Neural progenitor cell (in vitro differentiated cells): ENCODE data around the gene PARD3B. TPM values are rescaled to one million over a fixed set of nuclear protein-coding genes. Genes with fewer than 3 reads are reported as not detected.

Experiments
- DNase-seq: peaks from one replicate; pipeline ENCODE4 v3.0.0-alpha.2; 2016; ENCODE audit warnings: low spot score
- H2AFZ ChIP-seq: fragments of 200-600 bp; sonication (generic); replicated peaks from 2 replicates; pipeline ENCODE4 v1.6.1; 2016; ENCODE audit warnings: antibody characterized with exemption
- H3F3A ChIP-seq: fragments of 200-600 bp; sonication (generic); 2 replicates; pipeline ENCODE4 v1.6.1; 2016; ENCODE audit warnings: antibody characterized with exemption, low read depth
- H3K27ac ChIP-seq: fragments of 200-600 bp; sonication (generic); 2 replicates; pipeline ENCODE4 v1.5.1; 2016; ENCODE audit warnings: mild to moderate bottlenecking
- H3K27me3 ChIP-seq: fragments of 200-600 bp; sonication (generic); 2 replicates; pipeline ENCODE4 v1.6.1; 2016; ENCODE audit warnings: mild to moderate bottlenecking, moderate library complexity
- H3K36me3 ChIP-seq: fragments of 200-600 bp; sonication (generic); 2 replicates; pipeline ENCODE4 v1.5.1; 2016
- H3K4me1 ChIP-seq: fragments of 200-600 bp; sonication (generic); 2 replicates; pipeline ENCODE4 v1.6.1; 2016; ENCODE audit warnings: mixed run types
- H3K4me2 ChIP-seq: fragments of 200-600 bp; sonication (generic); 2 replicates; pipeline ENCODE4 v1.6.1; 2016
- H3K4me3 ChIP-seq: fragments of 200-600 bp; sonication (generic); 2 replicates; pipeline ENCODE4 v1.5.1; 2016
- H3K79me2 ChIP-seq: fragments of 200-600 bp; sonication (generic); 2 replicates; pipeline ENCODE4 v1.6.1; 2016; ENCODE audit warnings: low read depth
- H3K9ac ChIP-seq: fragments of 200-600 bp; sonication (generic); 2 replicates; pipeline ENCODE4 v1.6.1; 2016
- H3K9me3 ChIP-seq: fragments of 200-600 bp; sonication (generic); 2 replicates; pipeline ENCODE4 v1.5.1; 2016; ENCODE audit warnings: low read depth
- H4K20me1 ChIP-seq: fragments of 200-600 bp; sonication (generic); 2 replicates; pipeline ENCODE4 v1.6.1; 2016; ENCODE audit warnings: low read depth
- H3K27ac Mint-ChIP-seq: 3 replicates; pipeline ENCODE4 v1.8.0; 2021; ENCODE audit warnings: mixed read lengths
- H3K27me3 Mint-ChIP-seq: 2 replicates; pipeline ENCODE4 v1.8.0; 2022; ENCODE audit warnings: low read depth, mild to moderate bottlenecking, inconsistent platforms, moderate library complexity, mixed read lengths; ENCODE audit not compliant: insufficient read depth
- H3K36me3 Mint-ChIP-seq: 3 replicates; pipeline ENCODE4 v1.8.0; 2021; ENCODE audit warnings: mixed read lengths
- H3K4me1 Mint-ChIP-seq: 3 replicates; pipeline ENCODE4 v1.8.0; 2021; ENCODE audit warnings: mixed read lengths
- H3K4me3 Mint-ChIP-seq: 3 replicates; pipeline ENCODE4 v1.8.0; 2021; ENCODE audit warnings: mild to moderate bottlenecking, moderate library complexity, mixed read lengths
- H3K9me3 Mint-ChIP-seq: 3 replicates; pipeline ENCODE4 v1.8.0; 2020; ENCODE audit warnings: mixed read lengths
- CTCF ChIP-seq: fragments of 200-600 bp; sonication (generic); IDR thresholded peaks from 2 replicates; pipeline ENCODE4 v1.5.1; 2017; ENCODE audit warnings: antibody characterized with exemption, mild to moderate bottlenecking
- EZH2 ChIP-seq: fragments of 200-600 bp; sonication (generic); IDR thresholded peaks from 2 replicates; pipeline ENCODE4 v1.6.1; 2017; ENCODE audit warnings: antibody characterized with exemption, mild to moderate bottlenecking, moderate library complexity
- EZH2phosphoT487 ChIP-seq: fragments of 200-600 bp; sonication (generic); IDR thresholded peaks from 2 replicates; pipeline ENCODE4 v1.6.1; 2017; ENCODE audit warnings: antibody characterized with exemption
- total RNA-seq: library from RNA; depleted of rRNA; stranded (reverse); fragments of >200 nt; gene quantifications from 2 replicates; pipeline ENCODE4 v1.2.3, GENCODE V29; 2015; ENCODE audit warnings: low replicate concordance

PARD3B gene
- total RNA-seq, 1 donor from 2014 or later: 8.4 TPM

DNA sequence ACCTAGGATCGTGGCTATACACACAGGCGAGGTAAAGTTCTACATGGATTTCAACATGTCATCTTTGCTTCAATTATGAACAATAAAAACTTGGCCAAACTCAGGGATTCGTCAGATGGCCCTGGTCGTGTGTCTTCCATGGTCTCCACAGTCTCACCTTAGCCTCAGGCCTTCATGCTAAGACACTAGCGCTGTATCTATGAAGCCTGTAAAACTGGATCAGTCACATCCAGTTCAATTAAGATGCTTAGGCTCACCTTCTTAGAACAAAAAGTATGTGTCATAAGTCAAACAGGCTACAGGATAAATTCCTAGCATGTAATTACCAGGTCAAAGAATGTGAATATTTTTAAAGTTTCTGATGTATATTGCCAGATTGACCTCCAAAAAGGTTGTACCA is 1023.3 kb downstream of the PARD3B start:
- no peaks in the 10 kb centered on the region for H4K20me1 ChIP-seq
- H3K36me3 ChIP-seq: no peaks in the 10 kb centered on the region
- no peak overlapping the region for H3K4me3 Mint-ChIP-seq
- no peak overlapping the region for H3K9ac ChIP-seq
- no peaks in the 10 kb centered on the region for H3K27me3 ChIP-seq
- no peak overlapping the region for H3K4me3 ChIP-seq
- peaks cover 3% of the 10 kb centered on the region for H3K27me3 Mint-ChIP-seq
- no peak for DNase-seq
- no peak overlapping the region for H3K27ac ChIP-seq
- H3K9me3 ChIP-seq: no peaks in the 10 kb centered on the region
- peaks cover 13% of the 10 kb centered on the region for H3K4me1 Mint-ChIP-seq
- H3K27ac Mint-ChIP-seq: no peak overlapping the region
- no peaks in the 10 kb centered on the region for H3K79me2 ChIP-seq
- H3F3A ChIP-seq: no peaks in the 10 kb centered on the region
- TF ChIP-seq EZH2: no peak
- no peak for TF ChIP-seq CTCF
- TF ChIP-seq EZH2phosphoT487: no peak
- H3K4me2 ChIP-seq: no peak overlapping the region
- peaks cover 3% of the 10 kb centered on the region for H3K9me3 Mint-ChIP-seq
- H3K36me3 Mint-ChIP-seq: no peaks in the 10 kb centered on the region
- H2AFZ ChIP-seq: no peak overlapping the region
- peaks cover 21% of the 10 kb centered on the region for H3K4me1 ChIP-seq

- H3K36me3 Mint-ChIP-seq: no peaks in the 10 kb centered on the region
- TF ChIP-seq EZH2: no peak
- TF ChIP-seq EZH2phosphoT487: no peak
- Histone ChIP-seq H3K79me2 (no peaks in the 10 kb centered on the region), H3K4me1 (peaks cover 21% of the 10 kb centered on the region), H3F3A (no peaks in the 10 kb centered on the region), H3K27ac (no peak overlapping the region), H3K4me2 (peak overlapping the region; percentile 37), H4K20me1 (no peaks in the 10 kb centered on the region), H3K27me3 (no peaks in the 10 kb centered on the region), H3K36me3 (no peaks in the 10 kb centered on the region), H3K4me3 (no peak overlapping the region), H3K9ac (no peak overlapping the region), H2AFZ (no peak overlapping the region), H3K9me3 (no peaks in the 10 kb centered on the region)
- no peak for DNase-seq
- peaks cover 13% of the 10 kb centered on the region for H3K4me1 Mint-ChIP-seq
- H3K27me3 Mint-ChIP-seq: peaks cover 3% of the 10 kb centered on the region
- H3K9me3 Mint-ChIP-seq: peaks cover 3% of the 10 kb centered on the region
- H3K27ac Mint-ChIP-seq: no peak overlapping the region
- no peak overlapping the region for H3K4me3 Mint-ChIP-seq
Measured at GRCh38 chr2:205570648-205571047, 1025.4 kb downstream of the PARD3B start.

DNA sequence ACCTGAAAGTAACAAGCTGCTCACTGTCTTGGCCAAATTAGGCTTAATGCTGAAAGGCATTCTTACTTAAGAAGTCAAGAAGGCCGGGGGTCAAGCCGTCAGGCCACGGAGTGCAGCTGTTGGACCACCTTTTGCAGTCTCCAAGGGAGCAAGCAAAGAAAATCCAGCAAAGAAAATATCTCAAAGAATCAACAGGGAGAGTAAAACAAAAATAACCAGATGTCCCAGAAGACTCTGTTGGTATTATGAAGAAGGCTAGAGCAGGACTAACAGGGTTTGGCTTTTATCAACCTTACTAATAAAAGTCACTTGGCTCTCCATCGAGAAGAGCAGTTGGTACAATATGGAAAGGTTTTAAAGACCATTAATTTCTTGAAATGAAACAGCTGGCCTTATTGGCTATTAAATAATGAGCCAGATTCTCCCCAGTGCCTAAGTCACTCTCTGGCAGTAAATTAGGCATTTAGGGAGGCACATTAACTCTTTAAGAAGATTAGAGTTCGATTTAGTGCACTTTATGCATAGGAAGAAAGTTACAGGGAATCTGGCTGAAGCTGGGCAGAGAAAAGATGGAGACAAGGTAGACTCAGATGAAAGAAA is 1026.2 kb downstream of the PARD3B start:
- H3K36me3 Mint-ChIP-seq: no peaks in the 10 kb centered on the region
- H3K27me3 Mint-ChIP-seq: peaks cover 3% of the 10 kb centered on the region

More for the DNA sequence above, 1026.2 kb downstream of the PARD3B start:
- no peak overlapping the region for H3K9ac ChIP-seq
- Mint-ChIP-seq H3K4me1 (peaks cover 13% of the 10 kb centered on the region), H3K4me3 (no peak overlapping the region), H3K9me3 (peaks cover 6% of the 10 kb centered on the region), H3K27ac (no peak overlapping the region)
- peak overlapping the region; percentile 37 for H3K4me2 ChIP-seq
- peak; percentile 48 for DNase-seq
- no peaks in the 10 kb centered on the region for H3K9me3 ChIP-seq
- no peaks in the 10 kb centered on the region for H3K79me2 ChIP-seq
- H3K27ac ChIP-seq: no peak overlapping the region
- TF ChIP-seq EZH2phosphoT487 (no peak), CTCF (no peak), EZH2 (no peak)
- H3K4me1 ChIP-seq: peaks cover 21% of the 10 kb centered on the region
- no peak overlapping the region for H2AFZ ChIP-seq
- H4K20me1 ChIP-seq: no peaks in the 10 kb centered on the region
- no peaks in the 10 kb centered on the region for H3F3A ChIP-seq
- no peaks in the 10 kb centered on the region for H3K27me3 ChIP-seq
- no peaks in the 10 kb centered on the region for H3K36me3 ChIP-seq
- no peak overlapping the region for H3K4me3 ChIP-seq
